HG02588 (cell line): Measurements from ENCODE around the gene RGL1.
A peak's percentile ranks its signal among the peaks of the same experiment; 100 is the strongest.

Experiments
- ATAC-seq: cut with Tn5 transposase; IDR thresholded peaks from one replicate; pipeline ENCODE4 v1.9.1; 2021; ENCODE audit warnings: mild to moderate bottlenecking, moderate library complexity; ENCODE audit not compliant: unreplicated experiment

Gene RGL1

DNA sequence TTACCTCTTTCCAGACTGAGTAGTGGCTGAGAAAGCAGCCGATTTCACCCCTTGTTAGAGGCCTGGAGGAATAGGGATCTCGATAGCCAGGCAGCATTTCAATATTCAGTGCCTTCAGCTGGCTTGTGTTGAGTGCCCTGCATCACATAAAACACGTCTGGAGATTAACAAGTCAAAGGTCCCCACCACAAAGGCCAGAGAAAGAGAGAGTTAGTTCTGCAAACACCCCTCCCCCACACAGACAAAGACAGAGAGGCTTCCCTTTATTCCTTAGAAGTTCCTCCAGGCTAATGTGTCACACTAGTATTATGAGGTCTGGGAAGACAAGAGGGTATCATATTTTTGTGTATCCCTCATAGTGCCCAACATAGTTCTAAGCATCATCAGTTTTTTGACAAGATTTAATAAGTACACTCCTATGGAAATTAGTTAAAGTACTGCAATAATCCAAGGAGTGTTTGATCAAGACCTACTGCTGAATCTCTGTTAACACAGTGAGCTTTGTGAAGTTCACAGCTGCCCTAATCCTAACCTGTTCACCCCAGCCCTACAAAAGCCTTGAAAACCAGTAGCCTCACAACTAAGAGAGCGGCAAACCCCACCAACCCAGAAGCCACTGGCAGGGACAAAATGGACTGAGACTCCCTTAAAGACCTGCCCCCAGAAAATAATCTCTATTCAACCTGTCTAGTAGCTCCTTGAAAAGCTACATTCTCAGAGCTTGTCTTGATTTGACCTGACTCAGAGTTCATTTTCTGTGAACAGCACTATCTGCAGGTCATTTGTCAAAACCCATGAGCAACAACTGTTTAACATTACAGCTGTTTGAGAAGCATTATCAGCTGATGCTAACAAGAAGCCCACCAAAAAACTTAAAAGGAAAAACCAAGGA lies 140.8 kb downstream of the RGL1 start:
- ATAC-seq: no peak

DNA sequence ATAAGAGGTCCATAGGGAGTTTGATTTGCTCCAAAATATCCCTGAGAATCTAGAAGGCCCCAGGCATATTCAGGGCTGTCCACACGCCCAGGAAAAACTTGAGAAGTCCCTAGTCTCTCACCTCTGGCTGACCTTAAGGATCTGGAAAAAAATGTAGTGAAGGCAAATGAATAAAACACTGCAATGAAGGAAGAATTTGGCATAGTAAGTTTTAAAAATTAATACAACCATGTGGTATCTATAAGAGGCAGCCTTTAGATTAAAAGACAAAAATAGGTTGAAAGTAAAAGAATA lies 141.3 kb downstream of the RGL1 start:
- no peak for ATAC-seq

DNA sequence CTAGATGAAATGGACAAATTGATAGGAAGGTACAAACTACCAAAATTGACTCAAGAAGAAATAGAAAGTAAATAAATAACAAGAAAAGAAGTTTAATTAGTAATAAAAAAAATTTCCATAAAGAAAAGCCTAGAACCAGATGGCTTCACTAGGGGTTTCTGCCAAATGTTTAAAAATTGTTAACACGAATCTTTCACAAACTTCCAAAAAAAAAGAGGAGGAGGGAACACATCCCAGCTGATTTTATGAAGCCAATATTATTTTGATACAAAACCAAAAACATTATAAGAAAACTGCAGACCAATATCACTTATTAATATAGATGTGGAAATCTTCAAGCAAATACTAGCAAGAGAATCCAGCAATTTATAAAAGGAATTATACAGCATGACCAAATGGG lies 143.1 kb downstream of the RGL1 start:
- no peak for ATAC-seq

DNA sequence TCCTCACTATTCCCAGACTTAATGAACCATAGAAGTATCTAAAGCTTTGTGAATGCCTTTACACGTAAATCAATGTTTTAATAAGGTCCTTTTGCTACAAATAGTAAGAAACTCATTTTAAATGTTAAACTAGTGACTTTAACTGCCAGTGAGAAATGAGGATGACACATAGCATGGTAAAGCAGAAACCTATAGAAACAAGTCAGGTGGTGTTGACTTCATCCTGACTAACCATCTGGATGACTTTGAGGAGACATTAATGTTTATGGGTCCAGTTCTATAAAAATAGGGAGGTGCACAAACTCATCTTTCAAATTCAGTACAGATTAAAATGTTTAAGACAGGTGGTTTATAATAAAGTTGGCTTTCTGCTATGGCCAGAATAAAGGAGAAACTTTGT lies 147.2 kb downstream of the RGL1 start:
- ATAC-seq: no peak

DNA sequence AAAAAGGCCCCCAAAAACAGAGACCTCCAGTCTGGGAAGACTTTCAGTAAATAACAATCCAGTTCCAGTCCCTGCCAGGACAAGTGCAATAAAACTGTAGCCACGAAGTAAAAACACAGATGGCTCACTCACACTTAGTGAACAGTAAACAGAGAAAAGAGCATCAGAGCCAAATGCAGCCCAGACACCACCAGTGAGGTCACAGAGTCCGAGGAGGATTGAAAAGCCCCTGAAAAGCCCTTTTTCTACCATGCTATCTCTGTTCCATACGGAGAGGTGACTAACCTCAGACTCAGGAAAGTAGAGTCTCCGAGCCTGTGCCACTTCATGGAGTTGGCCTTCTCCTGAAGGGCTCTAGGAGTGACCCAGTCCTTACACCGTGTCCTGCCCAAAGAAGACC lies 148.1 kb downstream of the RGL1 start:
- ATAC-seq: no peak

DNA sequence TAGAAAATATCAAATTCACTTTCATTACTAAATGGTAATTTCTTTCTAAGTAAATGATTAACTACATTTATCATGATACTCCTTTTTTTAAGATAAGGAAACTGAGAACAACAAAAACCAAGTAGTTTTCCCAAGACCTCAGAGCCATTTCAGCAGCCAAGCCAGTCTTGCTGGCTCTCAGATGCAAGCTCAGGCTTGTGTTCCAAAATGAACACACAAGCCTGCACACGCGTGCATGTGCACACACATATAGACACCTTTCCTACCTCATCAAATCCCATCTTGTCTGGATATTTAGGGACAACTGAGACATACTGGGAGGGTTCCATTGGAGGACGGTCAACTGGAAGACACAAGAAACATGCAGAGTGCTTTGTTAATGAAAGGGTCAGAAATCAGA lies 149.6 kb downstream of the RGL1 start:
- ATAC-seq: no peak

DNA sequence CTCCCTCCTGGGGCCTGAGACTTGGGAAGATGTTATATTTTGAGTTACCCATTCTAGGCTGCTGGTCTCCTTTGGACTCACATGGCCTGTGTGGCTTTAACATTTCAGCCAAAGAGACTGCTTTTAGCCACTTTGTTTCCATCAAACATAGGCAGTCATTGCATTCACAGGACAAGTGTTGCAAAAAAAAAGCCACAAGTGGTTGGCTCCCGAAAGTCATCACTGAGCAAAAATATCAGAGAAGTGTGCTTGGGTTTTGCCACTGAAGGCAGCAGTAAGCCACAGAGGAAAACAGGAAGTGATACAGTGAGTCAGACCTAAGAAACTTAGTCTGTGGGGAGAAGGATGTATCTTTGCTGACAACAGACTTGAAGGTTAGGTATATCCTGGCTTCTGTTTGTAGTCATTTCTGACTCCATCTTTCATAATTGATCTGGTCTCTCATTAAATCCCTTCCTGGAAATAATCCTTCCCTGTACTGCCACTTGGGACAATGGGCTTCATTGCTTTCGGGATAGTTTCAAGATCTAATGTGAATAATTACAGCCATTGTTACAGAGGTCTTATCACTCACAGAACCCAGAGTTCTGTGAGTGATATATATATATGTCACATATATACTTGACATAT lies 151.8 kb downstream of the RGL1 start:
- peak; percentile 99 for ATAC-seq

DNA sequence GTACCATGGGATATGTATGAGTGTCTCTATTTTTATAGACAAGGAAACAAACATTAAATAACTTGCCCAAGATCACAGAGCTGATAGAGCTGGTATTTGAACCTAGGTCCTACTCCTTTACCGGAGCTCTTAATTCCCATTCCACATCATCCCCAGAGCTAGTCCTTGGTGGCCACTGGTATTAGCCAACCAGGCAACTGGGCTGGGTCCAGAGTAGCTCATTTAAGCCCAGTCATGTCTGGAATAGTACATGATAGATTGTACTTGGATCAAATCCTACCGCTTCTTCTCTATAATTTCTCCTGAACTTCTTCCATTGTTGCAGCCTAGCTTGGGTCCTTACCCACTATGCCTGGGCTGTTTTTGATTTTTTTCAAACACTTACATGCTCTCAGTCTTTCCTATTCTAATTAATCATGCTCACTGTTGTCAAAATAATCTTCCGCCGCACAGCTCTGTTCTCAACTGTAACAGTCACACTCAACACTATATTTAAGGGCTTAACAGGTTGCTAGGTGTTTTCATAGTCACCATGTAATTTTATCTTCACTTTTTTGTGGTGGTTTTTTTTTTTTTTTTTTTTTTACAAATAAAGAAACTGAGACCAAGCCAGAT lies 152.4 kb downstream of the RGL1 start:
- no peak for ATAC-seq

DNA sequence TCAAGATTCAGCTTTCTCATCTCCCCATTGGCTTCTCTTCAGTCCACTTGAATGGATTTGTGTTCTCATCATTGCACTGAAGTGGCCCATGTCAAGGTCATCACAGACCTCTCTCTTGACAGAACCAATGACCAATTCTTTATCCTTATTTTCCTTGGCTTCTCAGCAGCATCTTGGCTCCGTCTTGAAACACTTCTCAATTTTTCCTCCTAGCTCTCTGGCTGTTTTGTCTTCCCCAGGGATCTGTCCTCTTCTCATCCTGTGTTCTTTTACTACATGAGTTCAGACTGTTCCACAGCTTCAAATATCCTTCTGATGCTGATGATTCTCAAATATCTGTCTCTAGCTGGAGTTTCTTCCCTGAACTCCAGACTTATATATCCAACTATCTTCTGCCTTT lies 154.0 kb downstream of the RGL1 start:
- ATAC-seq: no peak

DNA sequence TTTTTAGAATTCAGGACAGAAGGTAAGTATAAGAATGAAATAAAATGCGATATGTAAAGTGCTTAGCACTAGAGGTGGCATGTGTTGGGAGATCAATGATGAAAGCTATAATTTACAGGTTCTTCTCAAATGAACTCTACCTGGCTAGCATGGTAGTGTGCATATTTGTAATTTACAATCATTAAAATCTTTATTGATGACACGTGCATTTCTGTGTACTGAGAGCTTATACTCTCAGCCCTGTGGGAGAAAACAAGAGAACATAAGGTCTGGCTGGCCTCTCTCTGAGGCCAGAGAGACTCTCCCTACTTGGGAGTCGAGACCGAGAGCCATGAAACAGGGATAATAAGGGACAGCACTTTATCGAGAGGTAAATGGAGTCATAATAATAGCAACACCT lies 156.2 kb downstream of the RGL1 start:
- ATAC-seq: no peak

DNA sequence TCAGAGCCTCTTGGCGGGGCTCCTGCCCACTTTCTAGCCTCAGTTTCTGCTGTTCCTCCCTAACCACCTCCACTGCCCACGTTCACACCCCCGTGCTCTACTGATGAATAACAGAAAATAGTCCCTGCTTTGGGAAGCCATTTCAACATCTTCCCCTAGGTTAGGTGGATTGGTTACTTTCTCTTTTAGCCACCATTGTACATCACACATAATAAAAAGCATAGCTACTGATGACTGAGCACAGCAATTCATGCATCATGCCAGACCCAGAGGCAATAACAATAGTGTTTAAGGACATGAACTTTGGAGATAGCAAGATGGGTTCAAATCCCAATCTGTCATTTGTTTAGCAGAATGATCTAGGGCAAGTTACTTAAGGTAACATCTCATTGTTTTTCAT lies 158.0 kb downstream of the RGL1 start:
- no peak for ATAC-seq

DNA sequence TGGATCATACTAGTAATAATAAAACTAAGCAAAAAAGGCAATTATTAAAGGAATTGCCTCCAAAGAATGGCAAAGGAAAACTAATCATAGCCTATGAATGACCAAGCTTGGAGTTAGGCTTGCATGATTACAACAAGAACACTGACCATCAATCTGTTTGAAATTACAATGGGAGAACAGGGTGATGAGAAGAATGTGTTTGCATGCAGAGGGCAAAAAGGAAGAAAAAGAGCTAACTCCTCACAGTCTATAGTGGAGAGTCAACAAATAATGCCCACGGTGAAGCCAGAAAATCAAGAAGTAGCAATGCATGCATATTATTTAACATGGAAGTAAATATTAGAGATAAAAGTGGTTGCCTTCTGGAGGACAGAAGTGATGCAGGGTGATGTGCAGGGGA lies 160.8 kb downstream of the RGL1 start:
- ATAC-seq: no peak

DNA sequence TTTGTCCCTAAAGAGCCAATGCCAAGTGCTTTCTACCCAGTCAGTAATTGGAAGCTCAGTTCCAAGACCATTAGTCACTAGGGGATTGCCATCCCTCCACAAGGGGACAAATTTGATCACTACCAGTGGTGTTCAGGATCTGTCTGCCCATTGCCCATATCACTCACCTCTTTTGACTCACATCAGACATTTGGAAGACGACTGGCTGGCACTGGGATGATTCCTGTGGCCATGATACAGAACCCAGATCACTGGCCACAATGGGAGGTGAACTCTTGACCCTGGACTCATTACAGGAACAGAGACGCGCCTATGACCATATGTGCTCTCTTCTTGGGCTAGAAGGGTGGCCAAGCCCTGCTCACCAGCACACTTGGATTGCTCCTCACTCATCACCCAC lies 161.6 kb downstream of the RGL1 start:
- ATAC-seq: no peak

DNA sequence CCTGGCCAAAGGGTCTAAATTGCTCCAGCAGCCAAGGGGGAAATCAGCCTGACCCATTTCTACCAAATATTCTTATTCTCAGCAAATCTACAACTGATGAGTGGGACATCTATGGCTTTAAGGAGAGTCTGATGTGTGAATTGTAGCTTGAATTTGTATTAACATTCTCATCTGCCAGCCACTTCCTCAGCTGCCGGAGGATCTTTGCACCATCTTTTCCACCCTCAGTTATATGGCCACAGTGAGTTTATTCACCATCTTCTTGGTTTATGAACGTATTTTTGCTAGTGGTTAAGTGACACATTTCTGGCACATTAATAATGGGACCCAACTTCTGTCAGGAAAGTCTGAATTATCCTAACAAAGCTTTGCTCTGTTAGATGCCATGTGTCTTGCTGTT lies 163.0 kb downstream of the RGL1 start:
- no peak for ATAC-seq

DNA sequence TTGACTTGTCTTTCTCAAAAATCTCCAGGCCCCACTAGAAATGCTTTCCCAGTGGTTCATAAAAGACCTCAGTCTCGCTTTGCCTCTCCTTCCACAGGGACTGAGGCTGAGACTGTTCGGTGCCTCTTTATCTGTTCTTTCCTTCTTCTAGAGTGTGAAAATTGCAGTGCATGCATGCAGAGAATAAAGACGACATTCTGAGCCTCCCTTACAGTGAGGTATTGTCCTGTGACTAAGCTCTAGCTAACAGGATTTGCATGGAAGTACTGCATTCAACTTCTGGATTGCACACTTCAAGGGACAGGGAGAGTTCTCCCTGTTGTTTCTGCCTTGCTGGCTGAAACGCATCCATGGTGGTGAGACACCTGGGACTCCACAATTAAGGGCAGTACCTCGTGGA lies 163.5 kb downstream of the RGL1 start:
- ATAC-seq: no peak

DNA sequence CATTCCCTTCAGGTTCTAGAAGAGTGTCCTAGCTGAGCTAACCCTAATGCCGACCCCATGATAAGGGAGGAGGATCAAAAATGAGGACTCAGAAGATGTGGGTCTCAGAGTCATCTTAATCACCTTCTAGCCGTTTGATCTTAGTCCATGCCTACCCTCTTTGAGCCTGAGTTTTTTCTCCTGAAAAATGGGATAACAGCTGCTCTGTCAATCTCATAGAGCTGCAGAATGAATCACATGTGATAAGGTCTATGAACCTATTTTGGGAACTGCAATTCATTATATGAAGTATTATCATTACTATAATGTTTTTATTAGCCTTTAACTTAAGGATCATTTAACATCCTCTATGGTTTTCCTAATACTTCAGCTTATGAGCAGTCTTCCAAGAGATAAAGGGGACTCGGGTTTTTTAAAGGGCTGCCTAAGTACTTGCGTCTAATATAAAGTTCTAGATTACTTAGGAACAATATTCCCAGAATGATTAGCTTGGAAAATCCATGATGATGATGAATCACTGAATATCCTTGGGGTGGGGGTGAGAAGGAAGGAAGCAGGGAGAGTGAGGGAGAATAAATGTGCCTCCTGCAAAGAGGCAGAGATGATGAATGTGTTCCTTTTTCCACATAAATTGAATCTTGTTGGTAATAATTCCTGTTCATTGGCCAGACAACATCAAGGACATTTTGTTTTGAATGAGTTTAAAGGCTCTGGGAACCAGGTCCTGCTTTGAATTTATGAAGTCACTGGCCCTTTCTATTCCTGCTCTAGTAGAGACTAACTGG lies 165.8 kb downstream of the RGL1 start:
- no peak for ATAC-seq

DNA sequence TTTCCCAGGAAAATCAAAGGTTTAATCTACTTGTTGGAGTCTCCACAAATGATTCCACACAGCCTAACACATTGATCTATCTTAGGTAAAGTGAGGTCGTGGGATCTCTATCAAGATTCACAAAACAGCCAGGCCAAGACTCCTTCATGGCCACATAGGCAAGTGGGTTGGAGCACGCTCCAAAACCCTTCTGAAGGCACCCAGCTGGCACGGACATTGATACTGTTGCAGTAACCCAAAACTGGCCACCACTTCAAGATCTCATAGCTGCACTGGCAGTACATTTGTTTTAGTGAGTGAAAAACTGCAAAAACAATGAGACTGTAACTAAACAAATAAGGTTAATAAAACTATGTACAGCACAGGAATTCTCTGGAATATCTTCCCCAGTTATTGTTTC lies 170.7 kb downstream of the RGL1 start:
- no peak for ATAC-seq

DNA sequence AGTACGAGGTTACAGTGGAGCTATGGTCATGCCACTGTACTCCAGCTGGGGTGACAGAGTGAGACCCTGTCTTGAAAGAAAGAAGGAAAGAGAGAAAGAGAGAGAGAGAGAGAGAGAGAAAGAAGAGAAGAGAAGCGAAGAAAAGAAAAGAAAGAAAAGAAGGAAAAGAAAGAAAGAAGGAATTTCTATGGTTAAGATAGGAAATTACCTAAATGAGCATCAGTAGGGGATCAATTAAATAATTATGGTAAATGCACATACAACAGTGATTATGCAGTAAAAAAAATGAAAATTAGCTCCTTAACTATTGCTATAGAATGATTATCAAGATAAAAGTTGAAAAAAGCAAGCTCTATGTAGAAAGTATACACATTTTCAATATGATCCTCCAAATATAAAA lies 172.8 kb downstream of the RGL1 start:
- ATAC-seq: no peak
